B cell (primary cell): ENCODE data around the gene MTHFSD.

Experiments
- CTCF ChIP-seq: fragments of 200-600 bp; IDR thresholded peaks from one replicate; pipeline ENCODE4 v1.8.0; 2022; ENCODE audit warnings: antibody characterized with exemption, mild to moderate bottlenecking
- EZH2 ChIP-seq: IDR thresholded peaks from 2 replicates; pipeline ENCODE4 v1.6.1; 2012; ENCODE audit warnings: borderline replicate concordance, low read depth, mild to moderate bottlenecking, moderate library complexity, low read length; ENCODE audit not compliant: insufficient read depth, poor library complexity, severe bottlenecking

- TF ChIP-seq CTCF: no peak
- TF ChIP-seq EZH2: no peak
Observed at GRCh38 chr16:86578061-86578599, 23.1 kb upstream of the MTHFSD start, which contains the start of gene FOXL1.
